Liver (tissue), 9 donors: ENCODE measurements around the gene ARL9. TPM values are rescaled to one million over a fixed set of nuclear protein-coding genes. Genes with fewer than 3 reads are reported as not detected.
"Not testable (repeated sequence)": the region's sequence is repeated elsewhere in the genome, so short reads cannot be mapped to it uniquely, and the experiment has no call there.

Experiments used
- DNase-seq: peaks from one replicate; pipeline ENCODE4 v3.0.0-alpha.2; 2017; ENCODE audit warnings: low spot score
- H3K27ac ChIP-seq, 2 donors: one replicate each; pipeline ENCODE4 v1.7.0; 2013; ENCODE audit warnings: inconsistent platforms in 2 of 2, low read length in 2 of 2, control low read depth in 1 of 2, low read depth in 1 of 2, mild to moderate bottlenecking in 1 of 2
- H3K27me3 ChIP-seq, 4 donors: one replicate each; pipeline versions ENCODE4 v1.6.1 to v1.7.0; 2013; ENCODE audit warnings: low read length in 3 of 4, inconsistent platforms in 1 of 4, mild to moderate bottlenecking in 1 of 4, moderate library complexity in 1 of 4; ENCODE audit not compliant: control insufficient read depth in 4 of 4, insufficient read depth in 4 of 4
- H3K36me3 ChIP-seq, 4 donors: one replicate each; pipeline versions ENCODE4 v1.6.1 to v1.7.0; 2013; ENCODE audit warnings: low read length in 3 of 4, mild to moderate bottlenecking in 3 of 4, low read depth in 1 of 4, moderate library complexity in 1 of 4; ENCODE audit not compliant: control insufficient read depth in 4 of 4, insufficient read depth in 3 of 4
- H3K4me1 ChIP-seq, 4 donors: one replicate each; pipeline versions ENCODE4 v1.6.1 to v1.7.0; 2013; ENCODE audit warnings: low read length in 3 of 4, mild to moderate bottlenecking in 3 of 4, moderate library complexity in 1 of 4; ENCODE audit not compliant: control insufficient read depth in 4 of 4, insufficient read depth in 4 of 4
- H3K4me3 ChIP-seq, 3 donors: one replicate each; pipeline versions ENCODE4 v1.6.1 to v1.7.0; 2013; ENCODE audit warnings: low read length in 3 of 3, control low read depth in 1 of 3, low read depth in 1 of 3, mild to moderate bottlenecking in 1 of 3
- H3K9ac ChIP-seq, 2 donors: one replicate each; pipeline ENCODE4 v1.7.0; 2013; ENCODE audit warnings: low read length in 2 of 2, mild to moderate bottlenecking in 2 of 2, moderate library complexity in 2 of 2, control low read depth in 1 of 2, low read depth in 1 of 2
- H3K9me3 ChIP-seq, 4 donors: one replicate each; pipeline versions ENCODE4 v1.6.1 to v1.7.0; 2013; ENCODE audit warnings: low read length in 3 of 4; ENCODE audit not compliant: control insufficient read depth in 4 of 4
- ATF3 ChIP-seq: IDR thresholded peaks from 2 replicates; pipeline ENCODE4 v1.6.1; 2016; ENCODE audit warnings: antibody characterized with exemption
- CTCF ChIP-seq: fragments of 150-350 bp; IDR thresholded peaks from 2 replicates; pipeline ENCODE4 v1.5.1; 2017; ENCODE audit warnings: improper control_type of control experiment, low read depth, low read length; ENCODE audit not compliant: missing input control
- EGR1 ChIP-seq, 2 donors: IDR thresholded peaks; 2 replicates each; pipeline ENCODE4 v1.6.1; 2016 to 2018; ENCODE audit warnings: antibody characterized with exemption in 2 of 2, low read depth in 2 of 2
- FOXA1 ChIP-seq: IDR thresholded peaks from 2 replicates; pipeline ENCODE4 v1.6.1; 2016; ENCODE audit warnings: antibody characterized with exemption
- FOXA2 ChIP-seq: IDR thresholded peaks from 2 replicates; pipeline ENCODE4 v1.6.1; 2016; ENCODE audit warnings: antibody characterized with exemption
- GABPA ChIP-seq, 2 donors: IDR thresholded peaks in 1 of 2; conservative IDR thresholded peaks in 1 of 2; 2 replicates each; pipeline ENCODE4 v1.6.1; 2016; ENCODE audit warnings: antibody characterized with exemption in 2 of 2, mild to moderate bottlenecking in 1 of 2, moderate library complexity in 1 of 2
- HNF4A ChIP-seq, 2 donors: conservative IDR thresholded peaks; 2 replicates each; pipeline ENCODE4 v1.6.1; 2016; ENCODE audit warnings: antibody characterized with exemption in 2 of 2, mild to moderate bottlenecking in 2 of 2
- HNF4G ChIP-seq: IDR thresholded peaks from 2 replicates; pipeline ENCODE4 v1.6.1; 2016; ENCODE audit warnings: antibody characterized with exemption
- JUND ChIP-seq, 2 donors: IDR thresholded peaks; 2 replicates each; pipeline ENCODE4 v1.6.1; 2016; ENCODE audit warnings: antibody characterized with exemption in 2 of 2
- MAX ChIP-seq: IDR thresholded peaks from 2 replicates; pipeline ENCODE4 v1.6.1; 2016; ENCODE audit warnings: antibody characterized with exemption
- NR2F2 ChIP-seq: IDR thresholded peaks from 2 replicates; pipeline ENCODE4 v1.6.1; 2016; ENCODE audit warnings: antibody characterized with exemption
- RAD21 ChIP-seq, 2 donors: IDR thresholded peaks; 2 replicates each; pipeline ENCODE4 v1.6.1; 2016; ENCODE audit warnings: antibody characterized with exemption in 2 of 2, mild to moderate bottlenecking in 2 of 2
- REST ChIP-seq: IDR thresholded peaks from 2 replicates; pipeline ENCODE4 v1.6.1; 2016; ENCODE audit warnings: antibody characterized with exemption, mild to moderate bottlenecking
- RXRA ChIP-seq, 2 donors: IDR thresholded peaks; 2 replicates each; pipeline ENCODE4 v1.6.1; 2017 to 2018; ENCODE audit warnings: antibody characterized with exemption in 2 of 2, mild to moderate bottlenecking in 1 of 2
- SP1 ChIP-seq: IDR thresholded peaks from 2 replicates; pipeline ENCODE4 v1.6.1; 2018; ENCODE audit warnings: antibody characterized with exemption, mild to moderate bottlenecking
- TAF1 ChIP-seq: conservative IDR thresholded peaks from 2 replicates; pipeline ENCODE4 v1.6.1; 2016; ENCODE audit warnings: antibody characterized with exemption, mild to moderate bottlenecking
- YY1 ChIP-seq: IDR thresholded peaks from 2 replicates; pipeline ENCODE4 v1.6.1; 2016; ENCODE audit warnings: antibody characterized with exemption, mild to moderate bottlenecking
- WGBS: extraction: QIAGEN DNeasy Blood & Tissue Kit; methylation state at CpG from one replicate; pipeline ENCODE4 v1.1.7; 2013; 5-methylcytosine and 5-hydroxymethylcytosine counted together
- polyA plus RNA-seq, 2 donors: library from polyadenylated mRNA; stranded (reverse) in 1 of 2; unstranded in 1 of 2; fragments of 200-250 nt in 1 of 2; fragments of >200 nt in 1 of 2; fragmentation: Nextera tagmentation in 1 of 2; extraction: Ambion mirVana in 1 of 2; gene quantifications; one replicate each; pipeline versions ENCODE4 v1.2.1 to v1.2.3, GENCODE V29; 2013 to 2015
- total RNA-seq, 2 donors: library from RNA; depleted of rRNA; stranded (reverse); fragments of >200 nt; gene quantifications; one replicate each; pipeline ENCODE4 v1.2.3, GENCODE V29; 2014
- donor health status: healthy.
- donor health status: healthy.
- donor health status: healthy.
- donor health status: healthy.
- donor health status: healthy.

Gene ARL9
- total and polyA plus RNA-seq, 4 donors, result 0.08 to 0.61 (median 0.10) TPM; not detected in 1

- TF ChIP-seq YY1, result no peak
- TF ChIP-seq RAD21 (IDR thresholded peaks at IDR 0.05), result no peak
- no peak for TF ChIP-seq MAX
- TF ChIP-seq HNF4G, result no peak
- TF ChIP-seq RXRA (IDR thresholded peaks at IDR 0.05), result no peak
- TF ChIP-seq HNF4A (conservative IDR thresholded peaks at IDR 0.05), result no peak
These were observed 41.0 kb upstream of the ARL9 start (continued) for GRCh38 chr4:56464581-56464980.

GRCh38 chr4:56465599-56466295 lies 39.8 kb upstream of the ARL9 start:
- H3K27me3 ChIP-seq, result no peaks in the 10 kb centered on the region
- peaks cover 0 to 15% (median 9%) of the 10 kb centered on the region in 4 donors for H3K36me3 ChIP-seq
- no peak for TF ChIP-seq YY1
- TF ChIP-seq EGR1 (IDR thresholded peaks at IDR 0.05; ENCODE audit: low read depth in 2 of 2), result no peak
- TF ChIP-seq FOXA1, result no peak
- TF ChIP-seq ATF3, result no peak
- TF ChIP-seq HNF4G, result no peak
- TF ChIP-seq RAD21 (IDR thresholded peaks at IDR 0.05), result no peak
- TF ChIP-seq JUND (IDR thresholded peaks at IDR 0.05), result no peak
- no peak for TF ChIP-seq CTCF
- H3K4me3 ChIP-seq, result peak overlapping the region in 2 of 3 donors; percentile 9 to 95
- no peaks in the 10 kb centered on the region for H3K9me3 ChIP-seq
- no peak overlapping the region for H3K27ac ChIP-seq
- 75% methylated on average over 10 of the region's 10 CpGs for WGBS
- no peak overlapping the region for H3K9ac ChIP-seq
- peaks cover 9 to 30% (median 19%) of the 10 kb centered on the region in 4 donors for H3K4me1 ChIP-seq
- DNase-seq, result no peak

- peaks cover 0 to 11% (median 7%) of the 10 kb centered on the region in 4 donors for H3K36me3 ChIP-seq
- H3K27ac ChIP-seq, DNase-seq, H3K27me3 ChIP-seq, H3K9ac ChIP-seq, H3K9me3 ChIP-seq: not testable (repeated sequence)
- 15% methylated on average over 8 of the region's 8 CpGs for WGBS
- peak in 1 of 2 donors; percentile 68 for TF ChIP-seq GABPA (IDR thresholded peaks at IDR 0.05 in 1 of 2, conservative IDR thresholded peaks at IDR 0.05 in 1 of 2)
- H3K4me1 ChIP-seq, result peaks cover 9 to 30% (median 19%) of the 10 kb centered on the region in 4 donors
- peak overlapping the region; percentile 87 to 95 (median 93) for H3K4me3 ChIP-seq
These were observed 39.3 kb upstream of the ARL9 start for GRCh38 chr4:56466296-56466761.

- Histone ChIP-seq H3K27me3 (no peaks in the 10 kb centered on the region), H3K9me3 (no peaks in the 10 kb centered on the region), H3K27ac (peak overlapping the region; percentile 59 to 83), H3K4me1 (peaks cover 9 to 30% (median 19%) of the 10 kb centered on the region in 4 donors), H3K36me3 (peaks cover 3 to 14% (median 7%) of the 10 kb centered on the region in 4 donors), H3K4me3 (peak overlapping the region; percentile 87 to 95 (median 93)), H3K9ac (peak overlapping the region; percentile 58 to 95)
- no peak for DNase-seq
- 0% methylated on average over 8 of the region's 8 CpGs for WGBS
- TF ChIP-seq FOXA1 (no peak), RAD21 (IDR thresholded peaks at IDR 0.05) (no peak), SP1 (no peak), NR2F2 (no peak), YY1 (no peak), TAF1 (no peak), FOXA2 (no peak), GABPA (IDR thresholded peaks at IDR 0.05 in 1 of 2, conservative IDR thresholded peaks at IDR 0.05 in 1 of 2) (no peak), HNF4G (no peak), ATF3 (no peak), REST (no peak)
These were observed 38.7 kb upstream of the ARL9 start for GRCh38 chr4:56466910-56467283.
